Epithelial cell of esophagus (primary cell): ENCODE measurements around the gene GRB10.

Source experiments
- DNase-seq: peaks from one replicate; pipeline ENCODE4 v3.0.0; 2010; ENCODE audit warnings: low read depth
- H3K4me3 ChIP-seq: 2 replicates; pipeline ENCODE4 v1.5.1; 2011; ENCODE audit warnings: mild to moderate bottlenecking, low read length, control low read depth
- CTCF ChIP-seq: IDR thresholded peaks from 2 replicates; pipeline ENCODE4 v1.5.1; 2011; ENCODE audit warnings: low read depth, mild to moderate bottlenecking, low read length, control low read depth, inconsistent platforms; ENCODE audit not compliant: insufficient read depth; ENCODE audit errors: missing control alignments

The GRB10 gene

GRCh38 chr7:50717181-50717580 is 65.5 kb downstream of the GRB10 start:
- no peak overlapping the region for H3K4me3 ChIP-seq
- DNase-seq, result no peak
- no peak for TF ChIP-seq CTCF

GRCh38 chr7:50714857-50715256 is 67.8 kb downstream of the GRB10 start:
- TF ChIP-seq CTCF, result no peak
- peak; percentile 85 for DNase-seq
- no peak overlapping the region for H3K4me3 ChIP-seq

GRCh38 chr7:50713123-50713965 is 69.4 kb downstream of the GRB10 start:
- H3K4me3 ChIP-seq, result no peak overlapping the region
- no peak for TF ChIP-seq CTCF
- DNase-seq, result no peak

GRCh38 chr7:50712252-50713122 is 70.2 kb downstream of the GRB10 start:
- DNase-seq, result no peak
- no peak overlapping the region for H3K4me3 ChIP-seq
- no peak for TF ChIP-seq CTCF

GRCh38 chr7:50711271-50712175 is 71.2 kb downstream of the GRB10 start:
- peak; percentile 54 for DNase-seq
- TF ChIP-seq CTCF, result no peak

GRCh38 chr7:50710441-50711154 is 72.1 kb downstream of the GRB10 start:
- TF ChIP-seq CTCF, result no peak
- no peak overlapping the region for H3K4me3 ChIP-seq
- no peak for DNase-seq

More at GRCh38 chr7:50711271-50712175, 71.2 kb downstream of the GRB10 start:
- no peak overlapping the region for H3K4me3 ChIP-seq
